WTC11 (cell line): ENCODE data around the gene WDR54. TPM values are rescaled to one million over a fixed set of nuclear protein-coding genes. Genes with fewer than 3 reads are reported as not detected.

Experiments used
- ATF3 ChIP-seq: sonication (generic); formaldehyde crosslinking; conservative IDR thresholded peaks from 2 replicates; pipeline ENCODE4 v1.8.1; 2022; ENCODE audit warnings: mild to moderate bottlenecking, missing genetic modification reagents
- CBFB ChIP-seq: sonication (generic); formaldehyde crosslinking; IDR thresholded peaks from 2 replicates; pipeline ENCODE4 v1.8.1; 2022; ENCODE audit warnings: mild to moderate bottlenecking, low read depth, missing genetic modification reagents
- CDX4 ChIP-seq: fragments of 250-450 bp; sonication (Bioruptor Pico); IDR thresholded peaks from 2 replicates; pipeline ENCODE4 v1.9.0; 2021; ENCODE audit warnings: moderate library complexity, mild to moderate bottlenecking, inconsistent platforms, borderline replicate concordance
- CREM ChIP-seq: sonication (generic); formaldehyde crosslinking; IDR thresholded peaks from 2 replicates; pipeline ENCODE4 v1.8.1; 2022; ENCODE audit warnings: mild to moderate bottlenecking, missing genetic modification reagents, moderate library complexity
- E2F1 ChIP-seq: sonication (generic); formaldehyde crosslinking; IDR thresholded peaks from 2 replicates; pipeline ENCODE4 v1.8.0; 2022; ENCODE audit warnings: mild to moderate bottlenecking, missing genetic modification reagents
- EMX1 ChIP-seq: fragments of 250-450 bp; sonication (Bioruptor Pico); IDR thresholded peaks from 2 replicates; pipeline ENCODE4 v1.8.0; 2021; ENCODE audit warnings: mild to moderate bottlenecking
- FOXK1 ChIP-seq: sonication (generic); formaldehyde crosslinking; IDR thresholded peaks from 2 replicates; pipeline ENCODE4 v1.8.0; 2022; ENCODE audit warnings: mild to moderate bottlenecking, moderate library complexity, missing genetic modification reagents
- FOXP1 ChIP-seq: sonication (generic); formaldehyde crosslinking; IDR thresholded peaks from 2 replicates; pipeline ENCODE4 v1.8.0; 2022; ENCODE audit warnings: missing genetic modification reagents, mild to moderate bottlenecking, moderate library complexity, borderline replicate concordance
- GRHL2 ChIP-seq: fragments of 250-450 bp; sonication (Bioruptor Pico); IDR thresholded peaks from 2 replicates; pipeline ENCODE4 v1.8.0; 2022; ENCODE audit warnings: mild to moderate bottlenecking, moderate library complexity; ENCODE audit not compliant: insufficient replicate concordance, severe bottlenecking
- GTF2I ChIP-seq: fragments of 250-450 bp; sonication (Bioruptor Pico); conservative IDR thresholded peaks from 2 replicates; pipeline ENCODE4 v1.4.0; 2021; ENCODE audit warnings: mild to moderate bottlenecking
- HMGA2 ChIP-seq: fragments of 250-450 bp; sonication (Bioruptor Pico); IDR thresholded peaks from 2 replicates; pipeline ENCODE4 v1.4.0; 2021; ENCODE audit warnings: mild to moderate bottlenecking, moderate library complexity
- IRF1 ChIP-seq: sonication (generic); formaldehyde crosslinking; IDR thresholded peaks from 2 replicates; pipeline ENCODE4 v1.8.0; 2023; ENCODE audit warnings: missing genetic modification reagents
- JAZF1 ChIP-seq: fragments of 250-450 bp; sonication (Bioruptor Pico); IDR thresholded peaks from 2 replicates; pipeline ENCODE4 v1.9.0; 2021; ENCODE audit warnings: moderate library complexity, mild to moderate bottlenecking, inconsistent platforms
- NFE2L1 ChIP-seq: sonication (generic); formaldehyde crosslinking; IDR thresholded peaks from 2 replicates; pipeline ENCODE4 v1.8.1; 2023; ENCODE audit warnings: missing genetic modification reagents
- NR2C2 ChIP-seq: sonication (generic); formaldehyde crosslinking; IDR thresholded peaks from 2 replicates; pipeline ENCODE4 v1.8.0; 2022; ENCODE audit warnings: mild to moderate bottlenecking, missing genetic modification reagents
- NR3C1 ChIP-seq: sonication (generic); formaldehyde crosslinking; conservative IDR thresholded peaks from 2 replicates; pipeline ENCODE4 v1.8.1; 2023; ENCODE audit warnings: low read depth, mild to moderate bottlenecking, missing genetic modification reagents
- SMAD4 ChIP-seq: sonication (generic); formaldehyde crosslinking; IDR thresholded peaks from 2 replicates; pipeline ENCODE4 v1.8.0; 2022; ENCODE audit warnings: mild to moderate bottlenecking, missing genetic modification reagents
- SOX15 ChIP-seq: fragments of 250-450 bp; sonication (Bioruptor Pico); IDR thresholded peaks from 2 replicates; pipeline ENCODE4 v1.9.0; 2021; ENCODE audit warnings: mild to moderate bottlenecking
- SP1 ChIP-seq: sonication (generic); formaldehyde crosslinking; conservative IDR thresholded peaks from 2 replicates; pipeline ENCODE4 v1.8.1; 2022; ENCODE audit warnings: missing genetic modification reagents
- TP53 ChIP-seq: sonication (generic); formaldehyde crosslinking; IDR thresholded peaks from 2 replicates; pipeline ENCODE4 v1.8.1; 2023; ENCODE audit warnings: mild to moderate bottlenecking, missing genetic modification reagents
- total RNA-seq: library from RNA; stranded (reverse); gene quantifications from 3 replicates; pipeline ENCODE4 v1.2.3, GENCODE V29; 2021
- TF ChIP-seq, protein P1 (sequence below): sonication (generic); formaldehyde crosslinking; IDR thresholded peaks from 2 replicates; pipeline ENCODE4 v1.8.0; 2023; ENCODE audit warnings: missing genetic modification reagents, mild to moderate bottlenecking, borderline replicate concordance
- TF ChIP-seq, protein P2 (sequence below): fragments of 250-450 bp; sonication (Bioruptor Pico); IDR thresholded peaks from 2 replicates; pipeline ENCODE4 v1.9.0; 2021; ENCODE audit warnings: mild to moderate bottlenecking, borderline replicate concordance

The WDR54 gene
- total RNA-seq, 1 experiment from 2014 or later: 55.2 TPM

DNA sequence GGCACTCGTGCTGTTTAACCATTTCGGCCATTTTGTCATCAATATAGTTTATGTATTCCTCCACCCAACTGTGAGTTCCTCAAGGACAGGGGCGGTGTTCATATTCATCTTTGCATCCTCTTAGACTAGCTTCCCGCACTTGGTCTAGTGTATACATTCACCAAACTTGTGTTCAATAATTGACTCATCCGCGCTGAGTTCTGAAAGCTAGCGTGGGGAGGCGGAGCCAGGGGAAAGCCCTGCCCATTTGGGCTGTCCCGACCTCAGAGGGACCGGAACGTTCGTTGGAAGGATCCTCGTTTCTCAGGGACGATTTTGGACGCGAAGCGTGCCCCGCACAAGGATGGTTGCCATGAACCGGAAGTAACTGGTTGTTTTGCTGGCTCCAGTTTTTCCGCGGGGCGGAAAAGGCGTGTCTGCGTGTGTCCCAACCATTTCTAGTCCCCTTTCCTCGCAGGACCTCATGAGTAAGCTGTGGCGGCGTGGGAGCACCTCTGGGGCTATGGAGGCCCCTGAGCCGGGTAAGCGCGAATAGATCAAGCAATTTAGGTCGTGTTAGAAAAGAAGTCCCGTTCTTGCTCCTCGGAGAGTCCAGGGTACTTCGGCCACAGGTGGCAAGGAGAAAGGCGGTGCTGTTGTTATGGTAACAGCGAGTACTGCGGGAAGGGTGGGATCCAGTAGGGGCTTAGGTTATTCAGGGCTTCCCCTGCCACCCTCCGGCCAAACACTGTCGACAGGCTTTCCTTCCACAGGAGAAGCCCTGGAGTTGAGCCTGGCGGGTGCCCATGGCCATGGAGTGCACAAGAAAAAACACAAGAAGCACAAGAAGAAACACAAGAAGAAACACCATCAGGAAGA, 33.4 kb downstream of the WDR54 start, which contains the start of gene INO80B (continued):
- TF ChIP-seq ATF3: no peak
- TF ChIP-seq GRHL2 (CRISPR knock-in tag): no peak
- no peak for TF ChIP-seq TP53 (CRISPR knock-in tag)
- no peak for TF ChIP-seq HMGA2 (CRISPR knock-in tag)
- no peak for TF ChIP-seq JAZF1 (CRISPR knock-in tag)
- peak; percentile 97 for TF ChIP-seq FOXK1 (CRISPR knock-in tag)
- TF ChIP-seq CBFB (CRISPR knock-in tag): no peak
- no peak for TF ChIP-seq FOXP1 (CRISPR knock-in tag)
- TF ChIP-seq, protein P1, sequence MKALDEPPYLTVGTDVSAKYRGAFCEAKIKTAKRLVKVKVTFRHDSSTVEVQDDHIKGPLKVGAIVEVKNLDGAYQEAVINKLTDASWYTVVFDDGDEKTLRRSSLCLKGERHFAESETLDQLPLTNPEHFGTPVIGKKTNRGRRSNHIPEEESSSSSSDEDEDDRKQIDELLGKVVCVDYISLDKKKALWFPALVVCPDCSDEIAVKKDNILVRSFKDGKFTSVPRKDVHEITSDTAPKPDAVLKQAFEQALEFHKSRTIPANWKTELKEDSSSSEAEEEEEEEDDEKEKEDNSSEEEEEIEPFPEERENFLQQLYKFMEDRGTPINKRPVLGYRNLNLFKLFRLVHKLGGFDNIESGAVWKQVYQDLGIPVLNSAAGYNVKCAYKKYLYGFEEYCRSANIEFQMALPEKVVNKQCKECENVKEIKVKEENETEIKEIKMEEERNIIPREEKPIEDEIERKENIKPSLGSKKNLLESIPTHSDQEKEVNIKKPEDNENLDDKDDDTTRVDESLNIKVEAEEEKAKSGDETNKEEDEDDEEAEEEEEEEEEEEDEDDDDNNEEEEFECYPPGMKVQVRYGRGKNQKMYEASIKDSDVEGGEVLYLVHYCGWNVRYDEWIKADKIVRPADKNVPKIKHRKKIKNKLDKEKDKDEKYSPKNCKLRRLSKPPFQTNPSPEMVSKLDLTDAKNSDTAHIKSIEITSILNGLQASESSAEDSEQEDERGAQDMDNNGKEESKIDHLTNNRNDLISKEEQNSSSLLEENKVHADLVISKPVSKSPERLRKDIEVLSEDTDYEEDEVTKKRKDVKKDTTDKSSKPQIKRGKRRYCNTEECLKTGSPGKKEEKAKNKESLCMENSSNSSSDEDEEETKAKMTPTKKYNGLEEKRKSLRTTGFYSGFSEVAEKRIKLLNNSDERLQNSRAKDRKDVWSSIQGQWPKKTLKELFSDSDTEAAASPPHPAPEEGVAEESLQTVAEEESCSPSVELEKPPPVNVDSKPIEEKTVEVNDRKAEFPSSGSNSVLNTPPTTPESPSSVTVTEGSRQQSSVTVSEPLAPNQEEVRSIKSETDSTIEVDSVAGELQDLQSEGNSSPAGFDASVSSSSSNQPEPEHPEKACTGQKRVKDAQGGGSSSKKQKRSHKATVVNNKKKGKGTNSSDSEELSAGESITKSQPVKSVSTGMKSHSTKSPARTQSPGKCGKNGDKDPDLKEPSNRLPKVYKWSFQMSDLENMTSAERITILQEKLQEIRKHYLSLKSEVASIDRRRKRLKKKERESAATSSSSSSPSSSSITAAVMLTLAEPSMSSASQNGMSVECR: peak; percentile 72; the same call in 1 of the 2 replicates
- TF ChIP-seq GTF2I: no peak
- no peak for TF ChIP-seq NR3C1
- TF ChIP-seq EMX1 (CRISPR knock-in tag): no peak
- TF ChIP-seq SOX15 (CRISPR knock-in tag): no peak
- TF ChIP-seq CREM (CRISPR knock-in tag): peak; percentile 66; the same call in 1 of the 2 replicates
- no peak for TF ChIP-seq IRF1 (CRISPR knock-in tag)
- no peak for TF ChIP-seq E2F1
- no peak for TF ChIP-seq CDX4 (CRISPR knock-in tag)
- TF ChIP-seq SMAD4 (CRISPR knock-in tag): no peak
- TF ChIP-seq SP1 (CRISPR knock-in tag): peak; percentile 99
- no peak for TF ChIP-seq NFE2L1 (CRISPR knock-in tag)
- TF ChIP-seq, protein P2, sequence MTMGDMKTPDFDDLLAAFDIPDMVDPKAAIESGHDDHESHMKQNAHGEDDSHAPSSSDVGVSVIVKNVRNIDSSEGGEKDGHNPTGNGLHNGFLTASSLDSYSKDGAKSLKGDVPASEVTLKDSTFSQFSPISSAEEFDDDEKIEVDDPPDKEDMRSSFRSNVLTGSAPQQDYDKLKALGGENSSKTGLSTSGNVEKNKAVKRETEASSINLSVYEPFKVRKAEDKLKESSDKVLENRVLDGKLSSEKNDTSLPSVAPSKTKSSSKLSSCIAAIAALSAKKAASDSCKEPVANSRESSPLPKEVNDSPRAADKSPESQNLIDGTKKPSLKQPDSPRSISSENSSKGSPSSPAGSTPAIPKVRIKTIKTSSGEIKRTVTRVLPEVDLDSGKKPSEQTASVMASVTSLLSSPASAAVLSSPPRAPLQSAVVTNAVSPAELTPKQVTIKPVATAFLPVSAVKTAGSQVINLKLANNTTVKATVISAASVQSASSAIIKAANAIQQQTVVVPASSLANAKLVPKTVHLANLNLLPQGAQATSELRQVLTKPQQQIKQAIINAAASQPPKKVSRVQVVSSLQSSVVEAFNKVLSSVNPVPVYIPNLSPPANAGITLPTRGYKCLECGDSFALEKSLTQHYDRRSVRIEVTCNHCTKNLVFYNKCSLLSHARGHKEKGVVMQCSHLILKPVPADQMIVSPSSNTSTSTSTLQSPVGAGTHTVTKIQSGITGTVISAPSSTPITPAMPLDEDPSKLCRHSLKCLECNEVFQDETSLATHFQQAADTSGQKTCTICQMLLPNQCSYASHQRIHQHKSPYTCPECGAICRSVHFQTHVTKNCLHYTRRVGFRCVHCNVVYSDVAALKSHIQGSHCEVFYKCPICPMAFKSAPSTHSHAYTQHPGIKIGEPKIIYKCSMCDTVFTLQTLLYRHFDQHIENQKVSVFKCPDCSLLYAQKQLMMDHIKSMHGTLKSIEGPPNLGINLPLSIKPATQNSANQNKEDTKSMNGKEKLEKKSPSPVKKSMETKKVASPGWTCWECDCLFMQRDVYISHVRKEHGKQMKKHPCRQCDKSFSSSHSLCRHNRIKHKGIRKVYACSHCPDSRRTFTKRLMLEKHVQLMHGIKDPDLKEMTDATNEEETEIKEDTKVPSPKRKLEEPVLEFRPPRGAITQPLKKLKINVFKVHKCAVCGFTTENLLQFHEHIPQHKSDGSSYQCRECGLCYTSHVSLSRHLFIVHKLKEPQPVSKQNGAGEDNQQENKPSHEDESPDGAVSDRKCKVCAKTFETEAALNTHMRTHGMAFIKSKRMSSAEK (CRISPR knock-in tag): no peak
- peak; percentile 89 for TF ChIP-seq NR2C2 (CRISPR knock-in tag)
